Activated naive CD4-positive, alpha-beta T cell treated with anti-CD3 and anti-CD28 coated beads for 36 hours (primary cell): ENCODE measurements around the gene LRRC7. TPM values are rescaled to one million over a fixed set of nuclear protein-coding genes. Genes with fewer than 3 reads are reported as not detected.

Experiments
- CTCF ChIA-PET: fragments of 350-600 bp; sonication (Branson Sonifier 250); formaldehyde crosslinking; loops from one replicate; lab custom pipeline; 2021; ENCODE audit warnings: antibody characterized with exemption; lab: Charles Lee
- DNase-seq: peaks from one replicate; pipeline ENCODE4 v3.0.0-alpha.2; 2020
- H3K27ac Mint-ChIP-seq: one replicate; pipeline ENCODE4 v1.8.0; 2021; ENCODE audit warnings: mild to moderate bottlenecking, mixed read lengths
- H3K27me3 Mint-ChIP-seq: one replicate; pipeline ENCODE4 v1.8.0; 2021; ENCODE audit warnings: low read depth, mixed read lengths
- H3K36me3 Mint-ChIP-seq: one replicate; pipeline ENCODE4 v1.8.0; 2021; ENCODE audit warnings: low read depth, mixed read lengths
- H3K4me1 Mint-ChIP-seq: one replicate; pipeline ENCODE4 v1.8.0; 2021; ENCODE audit warnings: low read depth, mixed read lengths
- H3K4me3 Mint-ChIP-seq: one replicate; pipeline ENCODE4 v1.8.0; 2021; ENCODE audit warnings: mild to moderate bottlenecking, moderate library complexity, mixed read lengths
- H3K9me3 Mint-ChIP-seq: one replicate; pipeline ENCODE4 v1.8.0; 2021; ENCODE audit warnings: mixed read lengths
- intact Hi-C: fragments of 100-400 bp; cut with micrococcal nuclease; formaldehyde crosslinking; loops from one replicate; pipeline ENCODE4 v1.15.1; 2023
- total RNA-seq, 2 experiments: library from RNA; stranded (reverse); gene quantifications; one replicate each; pipeline ENCODE4 v1.2.3, GENCODE V29; 2021

Gene LRRC7
- total RNA-seq, 2 experiments from 2014 or later, result not detected

DNA sequence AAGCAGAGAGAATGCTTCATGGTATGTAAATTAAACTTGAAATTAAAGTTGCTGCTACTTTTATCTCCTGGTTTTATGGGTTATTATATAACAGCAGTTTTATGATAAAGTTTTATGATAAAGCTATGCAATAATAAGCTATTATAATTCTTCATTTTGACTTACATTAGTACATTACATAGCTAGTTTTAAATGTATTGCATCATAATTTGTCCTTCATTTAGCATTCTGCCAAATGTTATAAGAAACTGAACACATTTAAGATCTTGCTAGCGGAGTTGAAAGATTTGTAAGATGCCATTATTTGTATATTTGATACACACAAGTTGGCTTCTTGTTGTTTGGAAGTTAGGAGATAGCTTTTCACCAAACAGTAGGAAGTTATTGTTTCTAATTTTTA, 536.0 kb downstream of the LRRC7 start:
- Mint-ChIP-seq H3K27me3 (peaks cover 1% of the 10 kb centered on the region), H3K4me1 (no peaks in the 10 kb centered on the region), H3K27ac (no peak overlapping the region), H3K36me3 (no peaks in the 10 kb centered on the region), H3K9me3 (no peaks in the 10 kb centered on the region), H3K4me3 (no peak overlapping the region)
- intact Hi-C loops, result no loop called here
- DNase-seq, result no peak
- CTCF ChIA-PET, result no interaction called here

GRCh38 chr1:70109241-70109640, 541.5 kb downstream of the LRRC7 start:
- CTCF ChIA-PET, result interaction anchor here (0.6 kb wide), 1 partner anchor 93 kb away, joined by 3 read pairs; no protein-coding TSS in a partner anchor
- no peak overlapping the region for H3K4me3 Mint-ChIP-seq
- no peaks in the 10 kb centered on the region for H3K9me3 Mint-ChIP-seq
- intact Hi-C loops, result no loop called here
- peaks cover 13% of the 10 kb centered on the region for H3K27me3 Mint-ChIP-seq
- DNase-seq, result no peak
- H3K36me3 Mint-ChIP-seq, result no peaks in the 10 kb centered on the region
- H3K4me1 Mint-ChIP-seq, result no peaks in the 10 kb centered on the region
- no peak overlapping the region for H3K27ac Mint-ChIP-seq

- H3K36me3 Mint-ChIP-seq, result no peaks in the 10 kb centered on the region
- H3K4me3 Mint-ChIP-seq, result no peak overlapping the region
- no peak for DNase-seq
- no peaks in the 10 kb centered on the region for H3K9me3 Mint-ChIP-seq
- H3K27ac Mint-ChIP-seq, result no peak overlapping the region
- CTCF ChIA-PET, result no interaction called here
- peaks cover 13% of the 10 kb centered on the region for H3K27me3 Mint-ChIP-seq
- intact Hi-C loops, result no loop called here
- H3K4me1 Mint-ChIP-seq, result no peaks in the 10 kb centered on the region
Measured at GRCh38 chr1:70112838-70113237, 545.1 kb downstream of the LRRC7 start.

- H3K9me3 Mint-ChIP-seq, result no peaks in the 10 kb centered on the region
- intact Hi-C loops, result no loop called here
- no peak overlapping the region for H3K4me3 Mint-ChIP-seq
- no peaks in the 10 kb centered on the region for H3K4me1 Mint-ChIP-seq
- CTCF ChIA-PET, result interaction anchor here (0.6 to 2.2 kb wide), 2 partner anchors 18 to 693 kb away, joined by 3 to 5 read pairs; no protein-coding TSS in a partner anchor
- H3K36me3 Mint-ChIP-seq, result no peaks in the 10 kb centered on the region
- H3K27me3 Mint-ChIP-seq, result peaks cover 9% of the 10 kb centered on the region
- H3K27ac Mint-ChIP-seq, result no peak overlapping the region
- no peak for DNase-seq
Measured at GRCh38 chr1:70115315-70115714, 547.6 kb downstream of the LRRC7 start.

DNA sequence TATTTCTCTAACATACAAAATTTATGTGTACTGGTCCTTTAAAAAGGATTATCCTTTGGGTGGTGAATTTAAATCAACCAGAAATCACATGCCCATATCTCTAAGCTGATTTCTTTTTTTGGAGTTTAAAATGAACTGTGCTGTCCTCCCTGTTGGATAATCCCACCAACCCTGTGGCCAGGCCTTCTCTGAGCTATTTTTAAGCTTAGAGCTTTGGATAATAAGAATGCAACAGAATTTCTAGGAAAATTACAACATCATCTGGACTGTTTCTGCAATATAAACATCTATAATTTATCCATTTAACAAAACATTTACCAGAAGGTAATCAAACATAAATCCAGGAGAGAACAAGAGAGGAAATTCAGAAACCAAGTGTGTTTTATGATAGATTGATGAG, 549.3 kb downstream of the LRRC7 start:
- H3K9me3 Mint-ChIP-seq, result no peaks in the 10 kb centered on the region
- no peak overlapping the region for H3K27ac Mint-ChIP-seq
- H3K36me3 Mint-ChIP-seq, result no peaks in the 10 kb centered on the region
- intact Hi-C loops, result no loop called here
- CTCF ChIA-PET, result interaction anchor here (1.0 to 2.2 kb wide), 2 partner anchors 17 to 29 kb away, joined by 3 to 5 read pairs; no protein-coding TSS in a partner anchor
- peaks cover 10% of the 10 kb centered on the region for H3K27me3 Mint-ChIP-seq
- no peak overlapping the region for H3K4me3 Mint-ChIP-seq
- DNase-seq, result no peak
- no peaks in the 10 kb centered on the region for H3K4me1 Mint-ChIP-seq

DNA sequence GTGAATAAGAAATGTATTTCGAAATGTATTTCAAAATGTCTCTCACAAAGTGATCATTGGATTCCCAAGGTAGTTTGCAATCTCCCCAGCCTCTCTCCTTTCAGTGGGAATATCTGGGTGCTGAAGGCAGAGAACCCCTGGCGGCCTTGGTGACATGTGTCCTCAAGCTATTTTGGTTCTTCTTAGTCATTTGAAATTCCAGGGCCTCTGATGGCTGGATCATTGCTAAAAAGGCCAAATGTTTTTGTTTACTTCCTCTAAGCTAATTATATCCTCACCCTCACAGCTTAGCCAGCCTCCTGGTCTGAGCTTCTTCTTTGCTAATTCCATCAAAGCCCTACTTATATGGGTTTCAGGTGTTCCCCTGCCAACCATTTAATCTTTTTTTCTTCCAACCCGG, 566.4 kb downstream of the LRRC7 start:
- intact Hi-C loops, result loop anchor here (5.0 kb wide), 1 partner anchor 918 kb away; no protein-coding TSS in a partner anchor
- CTCF ChIA-PET, result interaction anchor here (0.7 to 3.6 kb wide), 6 partner anchors 8 to 530 kb away, joined by 3 to 17 read pairs (median 5); no protein-coding TSS in a partner anchor

GRCh38 chr1:70140343-70140742, 572.6 kb downstream of the LRRC7 start:
- Mint-ChIP-seq H3K4me3 (no peak overlapping the region), H3K27me3 (no peaks in the 10 kb centered on the region), H3K36me3 (no peaks in the 10 kb centered on the region), H3K27ac (no peak overlapping the region), H3K4me1 (no peaks in the 10 kb centered on the region), H3K9me3 (no peaks in the 10 kb centered on the region)
- intact Hi-C loops, result no loop called here
- DNase-seq, result no peak
- CTCF ChIA-PET, result no interaction called here

More for the DNA sequence above, 566.4 kb downstream of the LRRC7 start:
- Mint-ChIP-seq H3K4me3 (no peak overlapping the region), H3K36me3 (no peaks in the 10 kb centered on the region), H3K27ac (no peak overlapping the region), H3K9me3 (no peaks in the 10 kb centered on the region), H3K27me3 (peaks cover 4% of the 10 kb centered on the region), H3K4me1 (no peaks in the 10 kb centered on the region)
- DNase-seq, result no peak

DNA sequence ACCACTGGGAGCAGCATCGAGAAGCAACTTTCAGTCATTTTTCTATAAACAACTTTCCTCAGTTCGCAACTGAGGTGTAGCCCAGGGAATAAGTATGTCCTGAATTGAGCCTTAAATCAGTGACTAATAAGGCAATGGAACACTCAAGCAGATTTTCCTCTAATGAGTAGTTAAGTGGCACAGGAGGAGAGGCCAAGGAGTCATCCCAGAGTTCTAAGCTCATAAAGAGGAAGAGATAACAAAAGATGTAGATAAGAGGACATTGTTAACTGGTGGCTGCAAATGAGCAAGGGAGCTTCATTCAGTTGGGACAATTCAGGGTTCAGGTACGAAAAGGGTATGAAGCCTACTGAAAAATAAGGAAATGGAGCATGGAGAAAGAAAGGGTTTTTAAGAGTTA, 573.2 kb downstream of the LRRC7 start:
- H3K27ac Mint-ChIP-seq, result no peak overlapping the region
- no peak overlapping the region for H3K4me3 Mint-ChIP-seq
- CTCF ChIA-PET, result interaction anchor here (3.0 kb wide), 1 partner anchor 8 kb away, joined by 17 read pairs; no protein-coding TSS in a partner anchor
- H3K9me3 Mint-ChIP-seq, result no peaks in the 10 kb centered on the region
- no peaks in the 10 kb centered on the region for H3K27me3 Mint-ChIP-seq
- no peak for DNase-seq
- no peaks in the 10 kb centered on the region for H3K4me1 Mint-ChIP-seq
- intact Hi-C loops, result no loop called here
- H3K36me3 Mint-ChIP-seq, result no peaks in the 10 kb centered on the region

GRCh38 chr1:70142075-70142474, 574.4 kb downstream of the LRRC7 start:
- no peaks in the 10 kb centered on the region for H3K9me3 Mint-ChIP-seq
- no peaks in the 10 kb centered on the region for H3K4me1 Mint-ChIP-seq
- CTCF ChIA-PET, result interaction anchor here (0.9 to 3.0 kb wide), 2 partner anchors 9 to 240 kb away, joined by 3 to 17 read pairs; no protein-coding TSS in a partner anchor
- H3K27me3 Mint-ChIP-seq, result no peaks in the 10 kb centered on the region
- intact Hi-C loops, result no loop called here
- DNase-seq, result no peak
- no peak overlapping the region for H3K27ac Mint-ChIP-seq
- no peak overlapping the region for H3K4me3 Mint-ChIP-seq
- peaks cover 2% of the 10 kb centered on the region for H3K36me3 Mint-ChIP-seq

GRCh38 chr1:70143048-70143659, 575.4 kb downstream of the LRRC7 start:
- Mint-ChIP-seq H3K27ac (no peak overlapping the region), H3K36me3 (peaks cover 7% of the 10 kb centered on the region), H3K27me3 (no peaks in the 10 kb centered on the region), H3K9me3 (no peaks in the 10 kb centered on the region), H3K4me3 (no peak overlapping the region), H3K4me1 (no peaks in the 10 kb centered on the region)
- CTCF ChIA-PET, result interaction anchor here (3.0 kb wide), 1 partner anchor 10 kb away, joined by 17 read pairs; no protein-coding TSS in a partner anchor
- intact Hi-C loops, result no loop called here
- DNase-seq, result no peak

GRCh38 chr1:70146488-70146887, 578.8 kb downstream of the LRRC7 start:
- Mint-ChIP-seq H3K27ac (no peak overlapping the region), H3K9me3 (no peaks in the 10 kb centered on the region), H3K27me3 (no peaks in the 10 kb centered on the region), H3K4me1 (no peaks in the 10 kb centered on the region), H3K4me3 (no peak overlapping the region), H3K36me3 (peaks cover 13% of the 10 kb centered on the region)
- no peak for DNase-seq
- intact Hi-C loops, result no loop called here
- CTCF ChIA-PET, result interaction anchor here (0.7 kb wide), 1 partner anchor 30 kb away, joined by 3 read pairs; no protein-coding TSS in a partner anchor

GRCh38 chr1:70150444-70150843, 582.7 kb downstream of the LRRC7 start:
- intact Hi-C loops, result no loop called here
- H3K4me3 Mint-ChIP-seq, result no peak overlapping the region
- H3K4me1 Mint-ChIP-seq, result no peaks in the 10 kb centered on the region
- H3K27ac Mint-ChIP-seq, result no peak overlapping the region
- no peaks in the 10 kb centered on the region for H3K27me3 Mint-ChIP-seq
- no peak for DNase-seq
- CTCF ChIA-PET, result no interaction called here
- H3K9me3 Mint-ChIP-seq, result no peaks in the 10 kb centered on the region
- peaks cover 15% of the 10 kb centered on the region for H3K36me3 Mint-ChIP-seq

DNA sequence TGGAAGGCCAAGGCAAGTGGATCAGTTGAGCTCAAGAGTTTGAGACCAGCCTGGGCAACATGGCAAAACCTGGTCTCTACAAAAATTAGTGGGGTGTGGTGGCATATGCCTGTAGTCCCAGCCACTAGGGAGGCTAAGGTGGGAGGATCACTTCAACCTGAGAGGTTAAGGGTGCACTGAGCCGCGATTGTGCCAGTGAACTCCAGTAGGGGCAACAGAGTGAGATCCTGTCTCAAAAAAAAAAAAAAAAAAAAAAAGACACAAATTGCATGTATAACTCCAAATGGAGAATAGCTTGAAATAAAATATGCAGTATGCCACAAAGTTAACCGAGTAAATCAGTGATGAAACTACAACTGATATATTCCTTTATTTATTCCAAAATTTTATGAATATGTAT, 586.0 kb downstream of the LRRC7 start:
- no peaks in the 10 kb centered on the region for H3K4me1 Mint-ChIP-seq
- H3K4me3 Mint-ChIP-seq, result no peak overlapping the region
- CTCF ChIA-PET, result no interaction called here
- peaks cover 9% of the 10 kb centered on the region for H3K36me3 Mint-ChIP-seq
- H3K27ac Mint-ChIP-seq, result no peak overlapping the region
- intact Hi-C loops, result no loop called here
- H3K27me3 Mint-ChIP-seq, result no peaks in the 10 kb centered on the region
- no peak for DNase-seq
- H3K9me3 Mint-ChIP-seq, result no peaks in the 10 kb centered on the region
